HepG2 (cell line): ENCODE results near the gene BMERB1. TPM values are rescaled to one million over a fixed set of nuclear protein-coding genes. Genes with fewer than 3 reads are reported as not detected.

Experiments
- ATF4 ChIP-seq, 2 experiments: fragments of 450-650 bp in 1 of 2; sonication (generic) in 1 of 2; formaldehyde crosslinking; IDR thresholded peaks; 2 replicates each; pipeline versions ENCODE4 v1.5.0 to v1.8.0; 2020 to 2022; ENCODE audit warnings: mild to moderate bottlenecking in 1 of 2, missing genetic modification reagents in 1 of 2
- GLI4 ChIP-seq: sonication (generic); formaldehyde crosslinking; IDR thresholded peaks from 2 replicates; pipeline ENCODE4 v1.5.1; 2020; ENCODE audit warnings: missing genetic modification reagents, mild to moderate bottlenecking, moderate library complexity, borderline replicate concordance
- PATZ1 ChIP-seq: sonication (generic); formaldehyde crosslinking; IDR thresholded peaks from 2 replicates; pipeline ENCODE4 v1.4.0; 2020; ENCODE audit warnings: missing genetic modification reagents
- RXRA ChIP-seq: sonication (generic); formaldehyde crosslinking; IDR thresholded peaks from 2 replicates; pipeline ENCODE4 v1.5.1; 2020; ENCODE audit warnings: missing genetic modification reagents
- SATB2 ChIP-seq: sonication (generic); formaldehyde crosslinking; IDR thresholded peaks from 2 replicates; pipeline ENCODE4 v1.5.0; 2020; ENCODE audit warnings: missing genetic modification reagents
- SRF ChIP-seq: IDR thresholded peaks from 2 replicates; pipeline ENCODE4 v1.6.1; 2011; ENCODE audit warnings: mild to moderate bottlenecking, low read depth, low read length, moderate library complexity
- TFAP4 ChIP-seq: sonication (generic); IDR thresholded peaks from 2 replicates; pipeline ENCODE4 v1.6.1; 2016; ENCODE audit warnings: low read depth, borderline replicate concordance
- ZGPAT ChIP-seq: IDR thresholded peaks from 2 replicates; pipeline ENCODE4 v1.6.1; 2016; ENCODE audit warnings: mild to moderate bottlenecking
- ZMAT5 ChIP-seq: sonication (generic); formaldehyde crosslinking; IDR thresholded peaks from 2 replicates; pipeline ENCODE4 v1.5.0; 2020; ENCODE audit warnings: mild to moderate bottlenecking, low read depth, missing genetic modification reagents, borderline replicate concordance
- ZNF12 ChIP-seq: sonication (generic); formaldehyde crosslinking; IDR thresholded peaks from 2 replicates; pipeline ENCODE4 v1.5.0; 2020; ENCODE audit warnings: missing genetic modification reagents
- ZNF142 ChIP-seq: sonication (generic); formaldehyde crosslinking; IDR thresholded peaks from 2 replicates; pipeline ENCODE4 v1.4.0; 2020; ENCODE audit warnings: missing genetic modification reagents
- ZNF280B ChIP-seq: sonication (generic); formaldehyde crosslinking; IDR thresholded peaks from 2 replicates; pipeline ENCODE4 v1.5.0; 2020; ENCODE audit warnings: missing genetic modification reagents, mild to moderate bottlenecking, borderline replicate concordance
- ZNF605 ChIP-seq: sonication (generic); formaldehyde crosslinking; IDR thresholded peaks from 2 replicates; pipeline ENCODE4 v1.8.0; 2022; ENCODE audit warnings: mild to moderate bottlenecking, missing genetic modification reagents
- ZNF619 ChIP-seq: sonication (generic); formaldehyde crosslinking; IDR thresholded peaks from 2 replicates; pipeline ENCODE4 v1.4.0; 2020; ENCODE audit warnings: mild to moderate bottlenecking, missing genetic modification reagents
- polyA plus RNA-seq, 8 experiments: library from polyadenylated mRNA; depleted of rRNA in 3 of 8; stranded (reverse) in 7 of 8; unstranded in 1 of 8; fragments of >200 nt; fragmentation: Illumina TruSeq in 4 of 8; extraction: Trizol in 4 of 8; gene quantifications; 2 replicates each; pipeline versions ENCODE4 v1.2.1 to v1.2.3, GENCODE V29; 2011 to 2016; ENCODE audit warnings: low read depth in 4 of 8, missing spikeins in 1 of 8, mixed read lengths in 1 of 8; ENCODE audit not compliant: insufficient read depth in 1 of 8
- total RNA-seq, 5 experiments: library from RNA; depleted of rRNA; stranded (reverse); fragments of >200 nt; fragmentation: Illumina TruSeq; extraction: Trizol; gene quantifications; 2 replicates each; pipeline ENCODE4 v1.2.3, GENCODE V29; 2016; ENCODE audit warnings: low read depth in 1 of 5

Gene BMERB1
- total and polyA plus RNA-seq, 2 of the 13 experiments (the other 11 are each of a cell fraction or from before 2014, with no cell fraction given): 1.4 TPM

GRCh38 chr16:15398618-15399316 lies 35.6 kb upstream of the BMERB1 start (continued):
- TF ChIP-seq ZGPAT (CRISPR knock-in tag) (peak; percentile 78), SATB2 (CRISPR knock-in tag) (no peak; the same call in 1 of the 2 replicates), GLI4 (CRISPR knock-in tag) (no peak), PATZ1 (CRISPR knock-in tag) (peak; percentile 85), ZNF280B (CRISPR knock-in tag) (no peak), ZNF142 (no peak), ZMAT5 (CRISPR knock-in tag) (no peak), ZNF12 (CRISPR knock-in tag) (no peak), ZNF605 (CRISPR knock-in tag) (peak; percentile 89), SRF (peak; percentile 30; the same call in 1 of the 2 replicates), RXRA (peak; percentile 92; the same call in 1 of the 2 replicates), TFAP4 (no peak), ATF4 (CRISPR knock-in tag; IDR thresholded peaks at IDR 0.05) (peak in 1 of 2 experiments; percentile 81; a peak in 2 of 4 replicates), ZNF619 (0 out of 2 replicates have a peak, but pooled peaks have one; percentile 75)
